LNCaP clone FGC (cell line): Measurements from ENCODE around the gene UNK.

Source experiments
- DNase-seq: peaks from one replicate; pipeline ENCODE4 v3.0.0-alpha.2; 2011; ENCODE audit warnings: low read depth
- H3K4me3 ChIP-seq: 2 replicates; pipeline ENCODE4 v1.5.1; 2011; ENCODE audit warnings: mild to moderate bottlenecking, low read depth, low read length, control low read depth
- TF ChIP-seq, protein P1 (sequence below): IDR thresholded peaks from 2 replicates; pipeline ENCODE4 v1.5.1; 2012; ENCODE audit warnings: mild to moderate bottlenecking; ENCODE audit not compliant: control insufficient read depth, insufficient read depth; ENCODE audit errors: extremely low read depth

UNK gene

GRCh38 chr17:75784473-75785015 lies at the start of gene UNK:
UNK (plus strand) TSS chr17:75784806; CDS start chr17:75784881, 75 bp downstream.
- H3K4me3 ChIP-seq, result peak within 1 kb of the TSS; percentile 58
- peak; percentile 99 for DNase-seq
- TF ChIP-seq, protein P1, sequence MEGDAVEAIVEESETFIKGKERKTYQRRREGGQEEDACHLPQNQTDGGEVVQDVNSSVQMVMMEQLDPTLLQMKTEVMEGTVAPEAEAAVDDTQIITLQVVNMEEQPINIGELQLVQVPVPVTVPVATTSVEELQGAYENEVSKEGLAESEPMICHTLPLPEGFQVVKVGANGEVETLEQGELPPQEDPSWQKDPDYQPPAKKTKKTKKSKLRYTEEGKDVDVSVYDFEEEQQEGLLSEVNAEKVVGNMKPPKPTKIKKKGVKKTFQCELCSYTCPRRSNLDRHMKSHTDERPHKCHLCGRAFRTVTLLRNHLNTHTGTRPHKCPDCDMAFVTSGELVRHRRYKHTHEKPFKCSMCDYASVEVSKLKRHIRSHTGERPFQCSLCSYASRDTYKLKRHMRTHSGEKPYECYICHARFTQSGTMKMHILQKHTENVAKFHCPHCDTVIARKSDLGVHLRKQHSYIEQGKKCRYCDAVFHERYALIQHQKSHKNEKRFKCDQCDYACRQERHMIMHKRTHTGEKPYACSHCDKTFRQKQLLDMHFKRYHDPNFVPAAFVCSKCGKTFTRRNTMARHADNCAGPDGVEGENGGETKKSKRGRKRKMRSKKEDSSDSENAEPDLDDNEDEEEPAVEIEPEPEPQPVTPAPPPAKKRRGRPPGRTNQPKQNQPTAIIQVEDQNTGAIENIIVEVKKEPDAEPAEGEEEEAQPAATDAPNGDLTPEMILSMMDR, result no peak

DNA sequence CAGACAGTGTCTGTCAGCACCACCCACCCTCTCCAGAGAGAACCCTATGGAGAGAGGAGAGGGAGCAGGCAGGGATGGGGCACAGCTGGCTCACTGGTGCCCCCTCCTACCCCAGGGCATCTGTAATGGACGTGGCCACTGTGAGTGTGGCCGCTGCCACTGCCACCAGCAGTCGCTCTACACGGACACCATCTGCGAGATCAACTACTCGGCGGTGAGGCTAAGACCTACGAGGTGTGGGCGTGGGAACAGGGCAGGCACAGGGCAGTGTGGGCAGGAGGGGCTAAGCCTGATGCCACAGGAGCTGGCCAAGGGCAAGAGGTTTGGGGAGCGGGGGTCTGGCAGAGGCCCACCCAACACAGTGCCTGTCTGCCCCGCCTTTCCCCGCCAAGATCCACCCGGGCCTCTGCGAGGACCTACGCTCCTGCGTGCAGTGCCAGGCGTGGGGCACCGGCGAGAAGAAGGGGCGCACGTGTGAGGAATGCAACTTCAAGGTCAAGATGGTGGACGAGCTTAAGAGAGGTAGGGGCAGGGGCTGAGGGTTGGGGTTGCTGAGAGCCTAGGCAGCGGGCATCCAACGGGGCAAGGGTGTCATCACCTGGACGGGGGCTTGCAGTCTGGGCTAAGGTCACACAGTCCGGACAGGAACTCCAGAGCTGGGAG lies 48.3 kb upstream of the UNK start:
- DNase-seq, result no peak
- no peak overlapping the region for H3K4me3 ChIP-seq
- TF ChIP-seq, protein P1, result no peak

- no peak overlapping the region for H3K4me3 ChIP-seq
- DNase-seq, result no peak
- TF ChIP-seq, protein P1, result no peak
Measured at GRCh38 chr17:75737133-75737962, 47.3 kb upstream of the UNK start.

GRCh38 chr17:75738218-75738802 lies 46.3 kb upstream of the UNK start:
- no peak overlapping the region for H3K4me3 ChIP-seq
- no peak for DNase-seq
- TF ChIP-seq, protein P1, result no peak

DNA sequence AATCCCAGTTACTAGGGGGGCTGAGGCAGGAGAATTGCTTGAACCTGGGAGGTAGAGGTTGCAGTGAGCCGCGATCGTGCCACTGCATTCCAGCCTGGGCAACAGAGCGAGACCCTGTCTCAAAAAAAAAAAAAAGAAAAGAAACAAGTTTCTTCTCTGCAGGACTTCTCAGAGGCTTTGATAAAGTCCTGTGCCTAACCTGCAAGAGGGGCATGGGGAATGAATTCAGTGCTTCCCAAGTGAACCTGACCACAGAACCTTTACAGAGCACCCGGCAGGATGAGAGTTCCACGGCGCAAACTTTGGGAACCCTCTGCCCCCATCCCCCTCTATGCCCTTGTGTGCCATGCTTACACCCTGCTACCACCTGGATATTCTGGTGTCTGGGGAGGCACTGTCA lies 45.4 kb upstream of the UNK start:
- TF ChIP-seq, protein P1, result no peak
- H3K4me3 ChIP-seq, result no peak overlapping the region
- DNase-seq, result no peak

DNA sequence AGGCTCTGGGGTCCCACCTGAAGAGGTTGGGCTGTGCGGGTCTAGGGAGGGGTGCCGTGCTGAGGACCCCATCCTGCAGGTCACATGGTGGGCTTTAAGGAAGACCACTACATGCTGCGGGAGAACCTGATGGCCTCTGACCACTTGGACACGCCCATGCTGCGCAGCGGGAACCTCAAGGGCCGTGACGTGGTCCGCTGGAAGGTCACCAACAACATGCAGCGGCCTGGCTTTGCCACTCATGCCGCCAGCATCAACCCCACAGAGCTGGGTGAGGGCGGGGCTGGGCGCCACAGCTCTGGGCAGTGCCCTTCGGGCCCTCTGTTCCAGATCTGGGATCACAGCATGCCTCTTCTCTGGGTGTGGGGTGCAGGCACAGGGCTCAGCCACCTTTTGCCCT lies 44.8 kb upstream of the UNK start:
- TF ChIP-seq, protein P1, result no peak
- H3K4me3 ChIP-seq, result no peak overlapping the region
- no peak for DNase-seq
